CD14-positive monocyte (primary cell): ENCODE measurements around the gene M6PR. TPM values are rescaled to one million over a fixed set of nuclear protein-coding genes. Genes with fewer than 3 reads are reported as not detected.

Experiments used
- DNase-seq, 3 donors: peaks; one replicate each; pipeline ENCODE4 v3.0.0-alpha.2; 2011 to 2022
- H2AFZ ChIP-seq: 2 replicates; pipeline ENCODE4 v1.6.0; 2012; ENCODE audit warnings: mild to moderate bottlenecking, low read depth, low read length, inconsistent platforms; ENCODE audit not compliant: insufficient read depth, poor library complexity, severe bottlenecking
- H3K27ac ChIP-seq, 2 donors: 1 replicate in 1 of 2; 2 replicates in 1 of 2; pipeline ENCODE4 v1.5.1; 2012 to 2013; ENCODE audit warnings: low read length in 2 of 2, control low read depth in 1 of 2, inconsistent platforms in 1 of 2, low read depth in 1 of 2, mild to moderate bottlenecking in 1 of 2
- H3K27me3 ChIP-seq, 2 donors: one replicate each; pipeline versions ENCODE4 v1.6.0 to v1.6.1; 2011 to 2013; ENCODE audit warnings: low read length in 2 of 2; ENCODE audit not compliant: control insufficient read depth in 2 of 2, insufficient read depth in 2 of 2
- H3K36me3 ChIP-seq, 2 donors: replicated peaks in 1 of 2; 1 replicate in 1 of 2; 2 replicates in 1 of 2; pipeline versions ENCODE4 v1.5.1 to v1.6.1; 2012 to 2013; ENCODE audit warnings: low read length in 2 of 2, control low read depth in 1 of 2, inconsistent platforms in 1 of 2, mild to moderate bottlenecking in 1 of 2; ENCODE audit not compliant: insufficient read depth in 2 of 2, control insufficient read depth in 1 of 2
- H3K4me1 ChIP-seq, 2 donors: 1 replicate in 1 of 2; 2 replicates in 1 of 2; pipeline versions ENCODE4 v1.5.1 to v1.6.1; 2012 to 2013; ENCODE audit warnings: low read length in 2 of 2, control low read depth in 1 of 2, inconsistent platforms in 1 of 2, mild to moderate bottlenecking in 1 of 2, moderate library complexity in 1 of 2; ENCODE audit not compliant: insufficient read depth in 2 of 2, control insufficient read depth in 1 of 2
- H3K4me2 ChIP-seq: replicated peaks from 2 replicates; pipeline ENCODE3; 2012; ENCODE audit warnings: low read length, moderate library complexity, mild to moderate bottlenecking; ENCODE audit not compliant: poor library complexity, severe bottlenecking; ENCODE audit errors: extremely low read depth
- H3K4me3 ChIP-seq, 3 experiments: fragments of 200-600 bp in 1 of 3; sonication (generic) in 1 of 3; replicated peaks in 1 of 3; 1 replicate in 2 of 3; 2 replicates in 1 of 3; pipeline ENCODE4 v1.5.1; 2011 to 2013; ENCODE audit warnings: low read length in 3 of 3, mild to moderate bottlenecking in 3 of 3, control low read depth in 2 of 3, low read depth in 2 of 3, inconsistent platforms in 1 of 3, moderate library complexity in 1 of 3
- H3K79me2 ChIP-seq: 2 replicates; pipeline ENCODE4 v1.6.0; 2012; ENCODE audit warnings: mild to moderate bottlenecking, control low read depth, inconsistent platforms, low read length, moderate library complexity; ENCODE audit not compliant: insufficient read depth
- H3K9ac ChIP-seq: 2 replicates; pipeline ENCODE4 v1.6.0; 2017; ENCODE audit warnings: low read length, mild to moderate bottlenecking; ENCODE audit not compliant: insufficient read depth, poor library complexity, severe bottlenecking
- H3K9me3 ChIP-seq, 2 donors: replicated peaks in 1 of 2; 1 replicate in 1 of 2; 2 replicates in 1 of 2; pipeline versions ENCODE4 v1.5.1 to v1.6.1; 2012 to 2013; ENCODE audit warnings: low read length in 2 of 2, control low read depth in 1 of 2; ENCODE audit not compliant: control insufficient read depth in 1 of 2, insufficient read depth in 1 of 2
- H4K20me1 ChIP-seq: 2 replicates; pipeline ENCODE4 v1.6.0; 2012; ENCODE audit warnings: mild to moderate bottlenecking, low read length, control low read depth, moderate library complexity; ENCODE audit not compliant: insufficient read depth
- H3K27ac Mint-ChIP-seq, 7 donors: one replicate each; pipeline ENCODE4 v1.8.0; 2020; ENCODE audit warnings: mild to moderate bottlenecking in 7 of 7, mixed read lengths in 7 of 7, moderate library complexity in 6 of 7, inconsistent platforms in 2 of 7
- H3K27me3 Mint-ChIP-seq, 3 donors: one replicate each; pipeline ENCODE4 v1.8.0; 2021 to 2022; ENCODE audit warnings: low read depth in 3 of 3, mild to moderate bottlenecking in 3 of 3, mixed read lengths in 3 of 3, moderate library complexity in 3 of 3, inconsistent platforms in 1 of 3
- H3K36me3 Mint-ChIP-seq, 2 donors: one replicate each; pipeline ENCODE4 v1.8.0; 2020; ENCODE audit warnings: mixed read lengths in 2 of 2, inconsistent platforms in 1 of 2, mild to moderate bottlenecking in 1 of 2
- H3K4me1 Mint-ChIP-seq: one replicate; pipeline ENCODE4 v1.8.0; 2020; ENCODE audit warnings: mild to moderate bottlenecking, mixed read lengths
- H3K4me3 Mint-ChIP-seq, 2 donors: one replicate each; pipeline ENCODE4 v1.8.0; 2020; ENCODE audit warnings: mild to moderate bottlenecking in 2 of 2, mixed read lengths in 2 of 2, moderate library complexity in 1 of 2
- H3K9me3 Mint-ChIP-seq, 7 donors: one replicate each; pipeline ENCODE4 v1.8.0; 2020 to 2022; ENCODE audit warnings: mixed read lengths in 7 of 7, mild to moderate bottlenecking in 6 of 7, moderate library complexity in 6 of 7, inconsistent platforms in 2 of 7
- WGBS: methylation state at CpG from one replicate; pipeline ENCODE4 v1.1.5; 2013; ENCODE audit warnings: missing lambda C conversion rate; ENCODE audit not compliant: insufficient coverage; 5-methylcytosine and 5-hydroxymethylcytosine counted together
- intact Hi-C, 2 donors: fragments of 100-400 bp; cut with micrococcal nuclease; formaldehyde crosslinking; loops; one replicate each; pipeline versions ENCODE4 v1.15.0 to v1.15.1; 2023
- polyA plus RNA-seq, 3 donors: library from polyadenylated mRNA; depleted of rRNA in 1 of 3; unstranded in 2 of 3; stranded (reverse) in 1 of 3; fragments of 300-500 nt in 2 of 3; fragments of >200 nt in 1 of 3; fragmentation: Illumina TruSeq in 2 of 3; gene quantifications; 1 replicate in 2 of 3; 2 replicates in 1 of 3; pipeline ENCODE4 v1.2.3, GENCODE V29; 2012 to 2021
- TF ChIP-seq, protein P1 (sequence below): fragments of 200-600 bp; IDR thresholded peaks from one replicate; pipeline ENCODE4 v1.8.0; 2022; ENCODE audit warnings: antibody characterized with exemption, mild to moderate bottlenecking

M6PR gene
- polyA plus RNA-seq, 3 donors, result 158 to 285 (median 268) TPM

DNA sequence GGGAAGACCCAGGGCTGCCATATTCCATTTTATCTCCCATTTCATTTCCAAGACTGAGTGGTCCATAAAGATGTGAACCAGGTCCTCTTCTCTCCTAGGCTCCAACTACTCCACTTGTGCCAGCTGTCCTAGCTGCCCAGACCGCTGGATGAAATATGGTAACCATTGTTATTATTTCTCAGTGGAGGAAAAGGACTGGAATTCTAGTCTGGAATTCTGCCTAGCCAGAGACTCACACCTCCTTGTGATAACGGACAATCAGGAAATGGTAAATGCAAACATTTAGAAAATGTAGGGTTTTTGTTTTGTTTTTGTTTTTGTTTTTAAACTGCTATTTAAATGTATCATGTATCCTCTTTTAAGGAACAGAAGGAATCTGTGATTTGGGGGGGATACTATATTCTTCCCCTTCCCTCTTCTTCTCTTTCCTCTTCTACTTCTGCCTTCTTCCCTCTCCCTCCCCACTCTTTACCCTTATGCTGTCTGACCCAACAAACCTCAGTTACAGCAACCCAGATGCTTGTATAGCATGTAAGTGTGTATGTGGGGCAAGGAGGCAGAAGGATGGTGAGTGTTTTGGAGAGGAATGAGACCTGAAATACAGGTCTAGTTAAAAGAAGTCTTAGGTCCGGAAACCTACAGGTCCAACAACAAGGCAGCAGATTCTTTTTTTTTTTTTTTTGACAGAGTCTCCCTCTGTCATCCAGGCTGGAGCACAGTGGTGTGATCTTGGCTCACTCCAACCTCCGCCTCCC, 45.8 kb upstream of the M6PR start:
- Mint-ChIP-seq H3K27me3 (peaks cover 0 to 1% (median 0%) of the 10 kb centered on the region in 3 donors), H3K4me1 (peaks cover 25% of the 10 kb centered on the region), H3K9me3 (no peaks in the 10 kb centered on the region), H3K36me3 (peaks cover 0 to 4% of the 10 kb centered on the region in 2 donors), H3K27ac (no peak overlapping the region), H3K4me3 (no peak overlapping the region)
- Histone ChIP-seq H3K9ac (no peak overlapping the region), H3K27ac (no peak overlapping the region), H3K4me1 (peaks cover 6 to 24% of the 10 kb centered on the region in 2 donors), H3K79me2 (no peaks in the 10 kb centered on the region), H3K4me3 (no peak overlapping the region), H3K9me3 (no peaks in the 10 kb centered on the region), H3K27me3 (no peaks in the 10 kb centered on the region), H3K36me3 (no peaks in the 10 kb centered on the region), H3K4me2 (no peak overlapping the region), H2AFZ (no peak overlapping the region), H4K20me1 (no peaks in the 10 kb centered on the region)
- no peak for DNase-seq
- WGBS, result 100% methylated on average over 2 of the region's 4 CpGs
- TF ChIP-seq, protein P1, sequence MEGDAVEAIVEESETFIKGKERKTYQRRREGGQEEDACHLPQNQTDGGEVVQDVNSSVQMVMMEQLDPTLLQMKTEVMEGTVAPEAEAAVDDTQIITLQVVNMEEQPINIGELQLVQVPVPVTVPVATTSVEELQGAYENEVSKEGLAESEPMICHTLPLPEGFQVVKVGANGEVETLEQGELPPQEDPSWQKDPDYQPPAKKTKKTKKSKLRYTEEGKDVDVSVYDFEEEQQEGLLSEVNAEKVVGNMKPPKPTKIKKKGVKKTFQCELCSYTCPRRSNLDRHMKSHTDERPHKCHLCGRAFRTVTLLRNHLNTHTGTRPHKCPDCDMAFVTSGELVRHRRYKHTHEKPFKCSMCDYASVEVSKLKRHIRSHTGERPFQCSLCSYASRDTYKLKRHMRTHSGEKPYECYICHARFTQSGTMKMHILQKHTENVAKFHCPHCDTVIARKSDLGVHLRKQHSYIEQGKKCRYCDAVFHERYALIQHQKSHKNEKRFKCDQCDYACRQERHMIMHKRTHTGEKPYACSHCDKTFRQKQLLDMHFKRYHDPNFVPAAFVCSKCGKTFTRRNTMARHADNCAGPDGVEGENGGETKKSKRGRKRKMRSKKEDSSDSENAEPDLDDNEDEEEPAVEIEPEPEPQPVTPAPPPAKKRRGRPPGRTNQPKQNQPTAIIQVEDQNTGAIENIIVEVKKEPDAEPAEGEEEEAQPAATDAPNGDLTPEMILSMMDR, result no peak
- intact Hi-C loops, result no loop called here

DNA sequence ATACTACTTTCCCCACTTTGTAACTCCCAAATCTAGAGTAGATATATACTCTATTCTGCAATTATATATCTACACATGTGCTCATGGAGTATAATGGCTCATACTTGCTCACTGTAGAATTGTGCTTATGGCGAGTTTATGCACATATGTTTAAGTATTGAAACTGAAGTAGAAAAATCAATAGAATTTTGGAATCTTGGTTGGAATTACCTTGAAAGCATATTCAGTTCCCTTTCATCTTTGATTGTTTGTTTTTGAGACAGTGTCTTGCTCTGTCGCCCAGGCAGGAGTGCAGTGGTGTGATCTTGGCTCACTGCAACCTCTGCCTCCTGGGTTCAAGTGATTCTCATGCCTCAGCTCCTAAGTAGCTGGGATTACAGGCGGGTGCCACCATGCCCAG, 44.4 kb upstream of the M6PR start:
- Histone ChIP-seq H3K4me2 (no peak overlapping the region), H3K36me3 (no peaks in the 10 kb centered on the region), H3K27me3 (no peaks in the 10 kb centered on the region), H3K9me3 (no peaks in the 10 kb centered on the region), H3K79me2 (no peaks in the 10 kb centered on the region), H3K4me1 (peaks cover 19 to 38% of the 10 kb centered on the region in 2 donors), H3K27ac (no peak overlapping the region), H3K4me3 (no peak overlapping the region), H4K20me1 (no peaks in the 10 kb centered on the region), H2AFZ (no peak overlapping the region), H3K9ac (no peak overlapping the region)
- no peak for DNase-seq
- TF ChIP-seq, protein P1, result no peak
- H3K36me3 Mint-ChIP-seq, result no peaks in the 10 kb centered on the region
- H3K27ac Mint-ChIP-seq, result no peak overlapping the region
- H3K4me1 Mint-ChIP-seq, result peaks cover 38% of the 10 kb centered on the region
- no peaks in the 10 kb centered on the region for H3K9me3 Mint-ChIP-seq
- H3K4me3 Mint-ChIP-seq, result no peak overlapping the region
- intact Hi-C loops, result no loop called here
- peaks cover 0 to 1% (median 0%) of the 10 kb centered on the region in 3 donors for H3K27me3 Mint-ChIP-seq
- 100% methylated on average over 2 of the region's 3 CpGs for WGBS
